GM23338 (cell line): Measurements from ENCODE around the gene ZNF20. TPM values are rescaled to one million over a fixed set of nuclear protein-coding genes. Genes with fewer than 3 reads are reported as not detected.
"Not testable (repeated sequence)": the region's sequence is repeated elsewhere in the genome, so short reads cannot be mapped to it uniquely, and the experiment has no call there.

Experiments used
- ATAC-seq: fragments of 200-7000 bp; cut with Tn5 transposase; 3 replicates; pipeline ENCODE4 v1.9.1; 2020
- DNase-seq: peaks from one replicate; pipeline ENCODE4 v3.0.0-alpha.2; 2015; ENCODE audit warnings: low spot score
- H2AFZ ChIP-seq: fragments of 200-600 bp; sonication (generic); 2 replicates; pipeline ENCODE4 v1.8.0; 2016; ENCODE audit warnings: antibody characterized with exemption, mild to moderate bottlenecking, moderate library complexity
- H3F3A ChIP-seq: fragments of 200-600 bp; sonication (generic); replicated peaks from 2 replicates; pipeline ENCODE4 v1.8.0; 2017; ENCODE audit warnings: antibody characterized with exemption, mixed run types, low read depth
- H3K27ac ChIP-seq: fragments of 200-600 bp; sonication (generic); 2 replicates; pipeline ENCODE4 v1.6.1; 2016; ENCODE audit warnings: low read depth
- H3K27me3 ChIP-seq: fragments of 200-600 bp; sonication (generic); 2 replicates; pipeline ENCODE4 v1.8.0; 2016; ENCODE audit warnings: mild to moderate bottlenecking, mixed run types, moderate library complexity; ENCODE audit not compliant: insufficient read depth
- H3K36me3 ChIP-seq: fragments of 200-600 bp; sonication (generic); 2 replicates; pipeline ENCODE4 v1.8.0; 2016; ENCODE audit warnings: mild to moderate bottlenecking; ENCODE audit not compliant: insufficient read depth
- H3K4me1 ChIP-seq: fragments of 200-600 bp; sonication (generic); 2 replicates; pipeline ENCODE4 v1.8.0; 2016; ENCODE audit warnings: mild to moderate bottlenecking, moderate library complexity; ENCODE audit not compliant: insufficient read depth
- H3K4me2 ChIP-seq: fragments of 200-600 bp; sonication (generic); 2 replicates; pipeline ENCODE4 v1.7.1; 2017; ENCODE audit warnings: mixed run types
- H3K4me3 ChIP-seq: fragments of 200-600 bp; sonication (generic); 2 replicates; pipeline ENCODE4 v1.6.1; 2016; ENCODE audit warnings: mixed run types
- H3K79me2 ChIP-seq: fragments of 200-600 bp; sonication (generic); replicated peaks from 2 replicates; pipeline ENCODE4 v1.8.0; 2017; ENCODE audit warnings: mild to moderate bottlenecking; ENCODE audit not compliant: insufficient read depth
- H3K9me2 ChIP-seq: fragments of 200-600 bp; sonication (generic); 2 replicates; pipeline ENCODE4 v1.8.0; 2017; ENCODE audit not compliant: insufficient read depth
- H4K20me1 ChIP-seq: fragments of 200-600 bp; sonication (generic); replicated peaks from 2 replicates; pipeline ENCODE4 v1.8.0; 2017; ENCODE audit warnings: mild to moderate bottlenecking; ENCODE audit not compliant: insufficient read depth
- H3K27ac Mint-ChIP-seq: 2 replicates; pipeline ENCODE4 v1.8.0; 2020; ENCODE audit warnings: inconsistent platforms, mild to moderate bottlenecking, moderate library complexity, mixed read lengths
- H3K27me3 Mint-ChIP-seq: 3 replicates; pipeline ENCODE4 v1.8.0; 2022; ENCODE audit warnings: low read depth, mild to moderate bottlenecking, moderate library complexity, mixed read lengths, inconsistent platforms; ENCODE audit not compliant: insufficient read depth, poor library complexity
- H3K36me3 Mint-ChIP-seq: 3 replicates; pipeline ENCODE4 v1.8.0; 2021; ENCODE audit warnings: low read depth, mild to moderate bottlenecking, inconsistent platforms, moderate library complexity, mixed read lengths
- H3K4me1 Mint-ChIP-seq: 3 replicates; pipeline ENCODE4 v1.8.0; 2020; ENCODE audit warnings: mild to moderate bottlenecking, inconsistent platforms, mixed read lengths
- H3K4me3 Mint-ChIP-seq: 3 replicates; pipeline ENCODE4 v1.8.0; 2021; ENCODE audit warnings: moderate library complexity, mild to moderate bottlenecking, inconsistent platforms, mixed read lengths
- H3K9me3 Mint-ChIP-seq: 3 replicates; pipeline ENCODE4 v1.8.0; 2020; ENCODE audit warnings: moderate library complexity, mild to moderate bottlenecking, inconsistent platforms, mixed read lengths
- CREB1 ChIP-seq: fragments of 250-450 bp; sonication (Bioruptor Pico); IDR thresholded peaks from 2 replicates; pipeline ENCODE4 v1.5.0; 2020; ENCODE audit warnings: low read depth, mild to moderate bottlenecking, moderate library complexity
- EZH2phosphoT487 ChIP-seq: fragments of 200-600 bp; sonication (generic); IDR thresholded peaks from one replicate; pipeline ENCODE4 v1.8.1; 2018; ENCODE audit warnings: antibody characterized with exemption; ENCODE audit not compliant: unreplicated experiment
- JUNB ChIP-seq: IDR thresholded peaks from one replicate; pipeline ENCODE4 v1.6.1; 2016; ENCODE audit warnings: antibody characterized with exemption; ENCODE audit not compliant: unreplicated experiment
- NANOG ChIP-seq: IDR thresholded peaks from 2 replicates; pipeline ENCODE4 v1.6.1; 2016; ENCODE audit warnings: antibody characterized with exemption, borderline replicate concordance
- POLR2AphosphoS5 ChIP-seq: IDR thresholded peaks from 2 replicates; pipeline ENCODE4 v1.6.1; 2016; ENCODE audit warnings: antibody characterized with exemption, low read depth
- STAT1 ChIP-seq: IDR thresholded peaks from one replicate; pipeline ENCODE4 v1.6.1; 2016; ENCODE audit warnings: antibody characterized with exemption; ENCODE audit not compliant: unreplicated experiment
- ZNF114 ChIP-seq: fragments of 250-450 bp; sonication (Bioruptor Pico); IDR thresholded peaks from 2 replicates; pipeline ENCODE4 v1.5.0; 2020; ENCODE audit warnings: mild to moderate bottlenecking, moderate library complexity
- polyA plus RNA-seq: library from polyadenylated mRNA; unstranded; fragments of >200 nt; fragmentation: Nextera tagmentation; extraction: Ambion mirVana; gene quantifications from 2 replicates; pipeline ENCODE4 v1.2.1, GENCODE V29; 2016
- total RNA-seq: library from RNA; depleted of rRNA; stranded (reverse); fragments of >200 nt; shearing (Covaris generic); gene quantifications from 2 replicates; pipeline ENCODE4 v1.2.3, GENCODE V29; 2014
- TF ChIP-seq, protein P1 (sequence below): IDR thresholded peaks from one replicate; pipeline ENCODE4 v1.6.1; 2018; ENCODE audit warnings: antibody characterized with exemption; ENCODE audit not compliant: unreplicated experiment
- TF ChIP-seq, protein P2 (sequence below): IDR thresholded peaks from 2 replicates; pipeline ENCODE4 v1.6.1; 2016; ENCODE audit warnings: antibody characterized with exemption
- TF ChIP-seq, protein P3 (sequence below), 2 experiments: fragments of 200-600 bp in 1 of 2; sonication (generic) in 1 of 2; conservative IDR thresholded peaks; 2 replicates each; pipeline versions ENCODE4 v1.5.1 to v1.6.1; 2016 to 2017; ENCODE audit warnings: antibody characterized with exemption in 2 of 2, low read depth in 2 of 2, mild to moderate bottlenecking in 2 of 2, moderate library complexity in 1 of 2

ZNF20 gene
- total and polyA plus RNA-seq, 2 experiments from 2014 or later: 4.1 to 7.5 TPM

DNA sequence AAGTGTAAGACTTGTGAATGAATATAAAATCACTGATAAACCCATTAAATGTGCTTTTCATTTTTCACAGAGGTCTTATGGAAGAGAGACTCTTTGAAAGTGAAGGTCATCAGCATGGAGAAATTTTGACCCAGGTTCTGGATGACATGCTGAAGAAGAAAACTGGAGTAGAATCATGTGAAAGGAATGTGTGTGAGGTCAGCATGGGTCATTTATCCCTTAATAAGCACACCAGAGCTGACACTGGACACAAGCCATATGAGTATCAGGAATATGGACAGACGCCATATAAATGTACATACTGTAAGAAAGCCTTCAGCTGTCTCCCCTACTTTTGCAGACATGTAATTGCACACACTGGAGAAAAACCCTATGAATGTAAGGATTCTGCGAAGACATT is 29.0 kb downstream of the ZNF20 start (continued):
- TF ChIP-seq, protein P1, sequence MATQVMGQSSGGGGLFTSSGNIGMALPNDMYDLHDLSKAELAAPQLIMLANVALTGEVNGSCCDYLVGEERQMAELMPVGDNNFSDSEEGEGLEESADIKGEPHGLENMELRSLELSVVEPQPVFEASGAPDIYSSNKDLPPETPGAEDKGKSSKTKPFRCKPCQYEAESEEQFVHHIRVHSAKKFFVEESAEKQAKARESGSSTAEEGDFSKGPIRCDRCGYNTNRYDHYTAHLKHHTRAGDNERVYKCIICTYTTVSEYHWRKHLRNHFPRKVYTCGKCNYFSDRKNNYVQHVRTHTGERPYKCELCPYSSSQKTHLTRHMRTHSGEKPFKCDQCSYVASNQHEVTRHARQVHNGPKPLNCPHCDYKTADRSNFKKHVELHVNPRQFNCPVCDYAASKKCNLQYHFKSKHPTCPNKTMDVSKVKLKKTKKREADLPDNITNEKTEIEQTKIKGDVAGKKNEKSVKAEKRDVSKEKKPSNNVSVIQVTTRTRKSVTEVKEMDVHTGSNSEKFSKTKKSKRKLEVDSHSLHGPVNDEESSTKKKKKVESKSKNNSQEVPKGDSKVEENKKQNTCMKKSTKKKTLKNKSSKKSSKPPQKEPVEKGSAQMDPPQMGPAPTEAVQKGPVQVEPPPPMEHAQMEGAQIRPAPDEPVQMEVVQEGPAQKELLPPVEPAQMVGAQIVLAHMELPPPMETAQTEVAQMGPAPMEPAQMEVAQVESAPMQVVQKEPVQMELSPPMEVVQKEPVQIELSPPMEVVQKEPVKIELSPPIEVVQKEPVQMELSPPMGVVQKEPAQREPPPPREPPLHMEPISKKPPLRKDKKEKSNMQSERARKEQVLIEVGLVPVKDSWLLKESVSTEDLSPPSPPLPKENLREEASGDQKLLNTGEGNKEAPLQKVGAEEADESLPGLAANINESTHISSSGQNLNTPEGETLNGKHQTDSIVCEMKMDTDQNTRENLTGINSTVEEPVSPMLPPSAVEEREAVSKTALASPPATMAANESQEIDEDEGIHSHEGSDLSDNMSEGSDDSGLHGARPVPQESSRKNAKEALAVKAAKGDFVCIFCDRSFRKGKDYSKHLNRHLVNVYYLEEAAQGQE: no peak
- no peak for TF ChIP-seq ZNF114 (CRISPR knock-in tag)
- no peak for TF ChIP-seq POLR2AphosphoS5

- H2AFZ ChIP-seq, H3K4me2 ChIP-seq, H3K27me3 Mint-ChIP-seq, H3K4me3 ChIP-seq, H3K4me3 Mint-ChIP-seq, H3K27ac ChIP-seq, H3K9me2 ChIP-seq, H3K4me1 ChIP-seq, H3F3A ChIP-seq, H4K20me1 ChIP-seq, H3K27me3 ChIP-seq, H3K27ac Mint-ChIP-seq, H3K4me1 Mint-ChIP-seq, ATAC-seq, H3K36me3 ChIP-seq, DNase-seq: not testable (repeated sequence)
- peaks cover 55% of the 10 kb centered on the region for H3K79me2 ChIP-seq
- Mint-ChIP-seq H3K36me3 (peaks cover 20% of the 10 kb centered on the region), H3K9me3 (peaks cover 74% of the 10 kb centered on the region)
Measured at GRCh38 chr19:12103909-12104308, 36.2 kb downstream of the ZNF20 start.

DNA sequence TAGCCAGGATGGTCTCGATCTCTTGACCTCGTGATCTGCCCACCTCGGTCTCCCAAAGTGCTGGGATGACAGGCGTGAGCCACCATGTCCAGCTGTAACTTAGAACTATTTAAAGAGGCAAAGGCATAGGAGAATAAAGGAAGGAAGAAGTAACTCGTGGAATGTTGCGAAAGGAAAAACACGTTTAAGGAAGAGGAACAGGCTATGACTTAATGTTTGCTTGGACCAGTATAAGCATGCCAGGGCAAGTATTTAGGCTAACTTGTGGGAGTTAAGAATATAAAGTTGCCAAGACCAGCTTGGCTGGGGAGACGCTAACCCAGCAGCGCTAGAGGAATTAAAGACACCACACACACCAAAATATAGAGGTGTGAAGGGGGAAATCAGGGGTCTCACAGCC is 42.1 kb downstream of the ZNF20 start:
- H3K27me3 Mint-ChIP-seq: peaks cover 9% of the 10 kb centered on the region
- peaks cover 90% of the 10 kb centered on the region for H3K9me3 Mint-ChIP-seq
- no peaks in the 10 kb centered on the region for H3K9me2 ChIP-seq
- 0 out of 2 replicates have a peak, but pooled peaks cover 3% of the 10 kb centered on the region for H3K4me1 ChIP-seq
- DNase-seq: no peak
- H3K4me1 Mint-ChIP-seq: no peaks in the 10 kb centered on the region; the same call in 2 of the 3 replicates
- H3K27ac Mint-ChIP-seq: no peak overlapping the region
- TF ChIP-seq, protein P2, sequence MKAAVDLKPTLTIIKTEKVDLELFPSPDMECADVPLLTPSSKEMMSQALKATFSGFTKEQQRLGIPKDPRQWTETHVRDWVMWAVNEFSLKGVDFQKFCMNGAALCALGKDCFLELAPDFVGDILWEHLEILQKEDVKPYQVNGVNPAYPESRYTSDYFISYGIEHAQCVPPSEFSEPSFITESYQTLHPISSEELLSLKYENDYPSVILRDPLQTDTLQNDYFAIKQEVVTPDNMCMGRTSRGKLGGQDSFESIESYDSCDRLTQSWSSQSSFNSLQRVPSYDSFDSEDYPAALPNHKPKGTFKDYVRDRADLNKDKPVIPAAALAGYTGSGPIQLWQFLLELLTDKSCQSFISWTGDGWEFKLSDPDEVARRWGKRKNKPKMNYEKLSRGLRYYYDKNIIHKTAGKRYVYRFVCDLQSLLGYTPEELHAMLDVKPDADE: no peak
- TF ChIP-seq POLR2AphosphoS5 (no peak), ZNF114 (CRISPR knock-in tag) (no peak), JUNB (no peak), STAT1 (no peak), EZH2phosphoT487 (no peak), NANOG (no peak), CREB1 (CRISPR knock-in tag) (no peak)
- TF ChIP-seq, protein P3, sequence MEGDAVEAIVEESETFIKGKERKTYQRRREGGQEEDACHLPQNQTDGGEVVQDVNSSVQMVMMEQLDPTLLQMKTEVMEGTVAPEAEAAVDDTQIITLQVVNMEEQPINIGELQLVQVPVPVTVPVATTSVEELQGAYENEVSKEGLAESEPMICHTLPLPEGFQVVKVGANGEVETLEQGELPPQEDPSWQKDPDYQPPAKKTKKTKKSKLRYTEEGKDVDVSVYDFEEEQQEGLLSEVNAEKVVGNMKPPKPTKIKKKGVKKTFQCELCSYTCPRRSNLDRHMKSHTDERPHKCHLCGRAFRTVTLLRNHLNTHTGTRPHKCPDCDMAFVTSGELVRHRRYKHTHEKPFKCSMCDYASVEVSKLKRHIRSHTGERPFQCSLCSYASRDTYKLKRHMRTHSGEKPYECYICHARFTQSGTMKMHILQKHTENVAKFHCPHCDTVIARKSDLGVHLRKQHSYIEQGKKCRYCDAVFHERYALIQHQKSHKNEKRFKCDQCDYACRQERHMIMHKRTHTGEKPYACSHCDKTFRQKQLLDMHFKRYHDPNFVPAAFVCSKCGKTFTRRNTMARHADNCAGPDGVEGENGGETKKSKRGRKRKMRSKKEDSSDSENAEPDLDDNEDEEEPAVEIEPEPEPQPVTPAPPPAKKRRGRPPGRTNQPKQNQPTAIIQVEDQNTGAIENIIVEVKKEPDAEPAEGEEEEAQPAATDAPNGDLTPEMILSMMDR (conservative IDR thresholded peaks at IDR 0.05; ENCODE audit: low read depth in 2 of 2): no peak
- H3K27ac ChIP-seq: no peak overlapping the region
- no peak overlapping the region for H3K4me2 ChIP-seq
- H3K4me3 ChIP-seq: no peak overlapping the region
- no peak overlapping the region for H2AFZ ChIP-seq
- no peaks in the 10 kb centered on the region for H3K27me3 ChIP-seq
- H3K79me2 ChIP-seq: peaks cover 99% of the 10 kb centered on the region
- peaks cover 47% of the 10 kb centered on the region for H3K36me3 ChIP-seq
- H3K4me3 Mint-ChIP-seq: no peak overlapping the region
- no peaks in the 10 kb centered on the region; the same call in none of the 2 replicates for H4K20me1 ChIP-seq
- H3K36me3 Mint-ChIP-seq: peaks cover 34% of the 10 kb centered on the region
- H3F3A ChIP-seq: no peaks in the 10 kb centered on the region
- ATAC-seq: no peak
